ENCODE measurements around the gene CHST9. TPM values are rescaled to one million over a fixed set of nuclear protein-coding genes. Genes with fewer than 3 reads are reported as not detected.

Gene CHST9
- polyA plus RNA-seq, 1 donor from 2014 or later = 0.32 TPM

DNA sequence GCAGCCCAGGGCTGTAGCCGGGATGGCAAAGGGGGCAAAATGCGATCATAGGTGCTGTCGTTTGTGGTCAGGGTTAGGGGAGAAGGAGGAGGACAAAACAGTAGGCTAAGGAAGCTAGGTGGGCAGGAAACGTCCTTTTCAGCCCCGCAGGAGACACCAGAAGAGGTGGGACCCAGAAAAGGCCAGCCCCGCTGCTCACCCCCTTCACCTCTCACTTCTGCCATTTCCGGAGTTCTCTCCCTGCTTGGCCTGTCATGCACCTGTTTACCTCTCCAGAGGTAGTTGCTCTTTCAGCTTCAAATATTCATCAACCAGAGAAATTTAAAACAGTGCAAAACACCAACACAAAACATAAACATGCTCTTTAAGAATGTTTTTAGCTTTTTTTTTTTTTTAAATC lies 320.4 kb downstream of the CHST9 start:
- Histone ChIP-seq H3K9me3 (ENCODE audit: low read length) (no peaks in the 10 kb centered on the region), H3K4me2 (ENCODE audit: low read length) (no peak overlapping the region), H3K9me2 (ENCODE audit: insufficient read depth, low read length) (no peaks in the 10 kb centered on the region), H4K20me1 (ENCODE audit: insufficient read depth) (no peaks in the 10 kb centered on the region), H2AFZ (ENCODE audit: low read depth, low read length) (no peak overlapping the region), H3K9ac (ENCODE audit: low read length) (no peak overlapping the region), H3F3A (ENCODE audit: insufficient read depth, low read length, poor library complexity, severe bottlenecking) (no peaks in the 10 kb centered on the region), H3K79me2 (replicated peaks; ENCODE audit: insufficient read depth, low read length) (no peaks in the 10 kb centered on the region), H3K27me3 (ENCODE audit: insufficient read depth, low read depth, low read length) (peaks cover 16% of the 10 kb centered on the region), H3K27ac (ENCODE audit: low read length) (no peak overlapping the region), H3K36me3 (ENCODE audit: insufficient read depth, low read length) (no peaks in the 10 kb centered on the region), H3K4me3 (ENCODE audit: low read length) (no peak overlapping the region)
- TF ChIP-seq, protein P1, sequence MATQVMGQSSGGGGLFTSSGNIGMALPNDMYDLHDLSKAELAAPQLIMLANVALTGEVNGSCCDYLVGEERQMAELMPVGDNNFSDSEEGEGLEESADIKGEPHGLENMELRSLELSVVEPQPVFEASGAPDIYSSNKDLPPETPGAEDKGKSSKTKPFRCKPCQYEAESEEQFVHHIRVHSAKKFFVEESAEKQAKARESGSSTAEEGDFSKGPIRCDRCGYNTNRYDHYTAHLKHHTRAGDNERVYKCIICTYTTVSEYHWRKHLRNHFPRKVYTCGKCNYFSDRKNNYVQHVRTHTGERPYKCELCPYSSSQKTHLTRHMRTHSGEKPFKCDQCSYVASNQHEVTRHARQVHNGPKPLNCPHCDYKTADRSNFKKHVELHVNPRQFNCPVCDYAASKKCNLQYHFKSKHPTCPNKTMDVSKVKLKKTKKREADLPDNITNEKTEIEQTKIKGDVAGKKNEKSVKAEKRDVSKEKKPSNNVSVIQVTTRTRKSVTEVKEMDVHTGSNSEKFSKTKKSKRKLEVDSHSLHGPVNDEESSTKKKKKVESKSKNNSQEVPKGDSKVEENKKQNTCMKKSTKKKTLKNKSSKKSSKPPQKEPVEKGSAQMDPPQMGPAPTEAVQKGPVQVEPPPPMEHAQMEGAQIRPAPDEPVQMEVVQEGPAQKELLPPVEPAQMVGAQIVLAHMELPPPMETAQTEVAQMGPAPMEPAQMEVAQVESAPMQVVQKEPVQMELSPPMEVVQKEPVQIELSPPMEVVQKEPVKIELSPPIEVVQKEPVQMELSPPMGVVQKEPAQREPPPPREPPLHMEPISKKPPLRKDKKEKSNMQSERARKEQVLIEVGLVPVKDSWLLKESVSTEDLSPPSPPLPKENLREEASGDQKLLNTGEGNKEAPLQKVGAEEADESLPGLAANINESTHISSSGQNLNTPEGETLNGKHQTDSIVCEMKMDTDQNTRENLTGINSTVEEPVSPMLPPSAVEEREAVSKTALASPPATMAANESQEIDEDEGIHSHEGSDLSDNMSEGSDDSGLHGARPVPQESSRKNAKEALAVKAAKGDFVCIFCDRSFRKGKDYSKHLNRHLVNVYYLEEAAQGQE (IDR thresholded peaks at IDR 0.05; ENCODE audit: borderline replicate concordance) = no peak
- TF ChIP-seq EZH2 (IDR thresholded peaks at IDR 0.05; ENCODE audit: borderline replicate concordance, insufficient read depth, low read length, poor library complexity, severe bottlenecking) (no peak), RAD21 (conservative IDR thresholded peaks at IDR 0.05) (no peak), MXI1 (conservative IDR thresholded peaks at IDR 0.05; ENCODE audit: poor library complexity, severe bottlenecking) (no peak), TAF1 (IDR thresholded peaks at IDR 0.05; ENCODE audit: low read depth) (no peak), SMC3 (conservative IDR thresholded peaks at IDR 0.05; ENCODE audit: poor library complexity) (no peak), POLR2AphosphoS5 (IDR thresholded peaks at IDR 0.05) (no peak), EP300 (conservative IDR thresholded peaks at IDR 0.05; ENCODE audit: poor library complexity, severe bottlenecking) (no peak)
- TF ChIP-seq, protein P2, sequence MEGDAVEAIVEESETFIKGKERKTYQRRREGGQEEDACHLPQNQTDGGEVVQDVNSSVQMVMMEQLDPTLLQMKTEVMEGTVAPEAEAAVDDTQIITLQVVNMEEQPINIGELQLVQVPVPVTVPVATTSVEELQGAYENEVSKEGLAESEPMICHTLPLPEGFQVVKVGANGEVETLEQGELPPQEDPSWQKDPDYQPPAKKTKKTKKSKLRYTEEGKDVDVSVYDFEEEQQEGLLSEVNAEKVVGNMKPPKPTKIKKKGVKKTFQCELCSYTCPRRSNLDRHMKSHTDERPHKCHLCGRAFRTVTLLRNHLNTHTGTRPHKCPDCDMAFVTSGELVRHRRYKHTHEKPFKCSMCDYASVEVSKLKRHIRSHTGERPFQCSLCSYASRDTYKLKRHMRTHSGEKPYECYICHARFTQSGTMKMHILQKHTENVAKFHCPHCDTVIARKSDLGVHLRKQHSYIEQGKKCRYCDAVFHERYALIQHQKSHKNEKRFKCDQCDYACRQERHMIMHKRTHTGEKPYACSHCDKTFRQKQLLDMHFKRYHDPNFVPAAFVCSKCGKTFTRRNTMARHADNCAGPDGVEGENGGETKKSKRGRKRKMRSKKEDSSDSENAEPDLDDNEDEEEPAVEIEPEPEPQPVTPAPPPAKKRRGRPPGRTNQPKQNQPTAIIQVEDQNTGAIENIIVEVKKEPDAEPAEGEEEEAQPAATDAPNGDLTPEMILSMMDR (IDR thresholded peaks at IDR 0.05; ENCODE audit: poor library complexity, severe bottlenecking) = no peak

DNA sequence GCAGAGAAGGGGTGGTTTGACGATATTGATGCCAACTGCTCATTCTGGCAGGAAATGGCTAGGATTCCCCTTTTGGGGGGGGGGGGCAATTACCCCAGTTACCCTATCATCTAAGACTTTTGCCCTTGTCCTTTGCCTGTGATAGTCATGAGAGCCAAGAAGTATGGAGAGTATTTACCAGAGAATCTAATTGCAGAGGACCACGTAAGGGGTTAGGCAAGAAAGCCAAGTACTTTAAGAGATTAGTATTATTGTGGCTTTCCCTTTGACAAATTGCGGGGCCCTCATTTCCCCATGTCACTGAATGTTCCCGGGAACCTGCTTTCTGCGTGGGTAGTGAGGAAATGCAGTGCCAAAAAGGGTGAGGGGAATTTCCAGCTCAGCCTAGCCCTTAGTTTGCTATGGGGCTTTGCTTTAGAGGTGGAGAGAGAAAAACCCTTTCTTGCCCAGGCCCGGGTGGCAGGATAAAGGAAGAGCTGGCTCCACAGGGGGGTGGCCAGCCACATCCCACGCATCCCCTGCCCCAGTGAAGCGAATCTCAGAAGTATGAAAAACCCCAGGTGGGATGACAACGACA lies 321.1 kb downstream of the CHST9 start:
- no peak overlapping the region for H3K27ac ChIP-seq (ENCODE audit: low read length)
- no peak overlapping the region for H3K4me3 ChIP-seq (ENCODE audit: low read length)
- H3K9me3 ChIP-seq (ENCODE audit: low read length) = no peaks in the 10 kb centered on the region
- no peaks in the 10 kb centered on the region for H4K20me1 ChIP-seq (ENCODE audit: insufficient read depth)
- no peak overlapping the region for H3K4me2 ChIP-seq (ENCODE audit: low read length)
- no peak overlapping the region for H2AFZ ChIP-seq (ENCODE audit: low read depth, low read length)
- H3K79me2 ChIP-seq (replicated peaks; ENCODE audit: insufficient read depth, low read length) = no peaks in the 10 kb centered on the region
- no peak for TF ChIP-seq EZH2 (IDR thresholded peaks at IDR 0.05; ENCODE audit: borderline replicate concordance, insufficient read depth, low read length, poor library complexity, severe bottlenecking)
- no peak for TF ChIP-seq TAF1 (IDR thresholded peaks at IDR 0.05; ENCODE audit: low read depth)
- no peak for TF ChIP-seq POLR2AphosphoS5 (IDR thresholded peaks at IDR 0.05)
- no peak for TF ChIP-seq SMC3 (conservative IDR thresholded peaks at IDR 0.05; ENCODE audit: poor library complexity)
- TF ChIP-seq, protein P1 (IDR thresholded peaks at IDR 0.05; ENCODE audit: borderline replicate concordance) = no peak
- TF ChIP-seq RAD21 (conservative IDR thresholded peaks at IDR 0.05) = no peak
- TF ChIP-seq, protein P2 (IDR thresholded peaks at IDR 0.05; ENCODE audit: poor library complexity, severe bottlenecking) = no peak
- TF ChIP-seq EP300 (conservative IDR thresholded peaks at IDR 0.05; ENCODE audit: poor library complexity, severe bottlenecking) = no peak
- TF ChIP-seq MXI1 (conservative IDR thresholded peaks at IDR 0.05; ENCODE audit: poor library complexity, severe bottlenecking) = no peak
- H3K27me3 ChIP-seq (ENCODE audit: insufficient read depth, low read depth, low read length) = peaks cover 16% of the 10 kb centered on the region
- no peaks in the 10 kb centered on the region for H3K9me2 ChIP-seq (ENCODE audit: insufficient read depth, low read length)
- no peaks in the 10 kb centered on the region for H3K36me3 ChIP-seq (ENCODE audit: insufficient read depth, low read length)
- H3F3A ChIP-seq (ENCODE audit: insufficient read depth, low read length, poor library complexity, severe bottlenecking) = no peaks in the 10 kb centered on the region
- no peak overlapping the region for H3K9ac ChIP-seq (ENCODE audit: low read length)

Measured in neural cell (in vitro differentiated cells).